Medulla oblongata (tissue), 1 donor: ENCODE data around the gene HOXB9.
A peak's percentile ranks its signal among the peaks of the same experiment; 100 is the strongest.

Experiments used
- DNase-seq: peaks from one replicate; pipeline ENCODE4 v3.0.0-alpha.2; 2015; ENCODE audit errors: extremely low spot score

HOXB9 gene

DNA sequence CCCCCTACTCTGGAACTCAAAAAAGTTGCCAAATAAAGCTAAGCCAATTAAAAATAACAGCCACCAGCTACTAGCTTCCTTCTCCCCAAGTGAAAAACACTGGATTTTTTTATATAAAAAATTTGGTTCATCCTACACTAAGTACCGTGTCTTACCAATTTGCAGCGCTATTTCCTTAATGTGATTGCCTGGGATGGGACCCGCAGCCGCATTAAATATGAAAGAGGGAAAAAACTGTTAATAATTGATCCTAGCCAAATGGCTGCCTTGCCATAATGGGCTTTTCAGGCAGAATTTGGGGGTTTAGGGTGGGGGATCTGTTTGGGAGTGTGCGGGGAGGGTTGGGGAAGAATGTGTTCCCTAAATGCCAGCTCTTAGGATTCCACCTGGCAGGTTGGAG, 2.0 kb downstream of the HOXB9 start:
- no peak for DNase-seq

DNA sequence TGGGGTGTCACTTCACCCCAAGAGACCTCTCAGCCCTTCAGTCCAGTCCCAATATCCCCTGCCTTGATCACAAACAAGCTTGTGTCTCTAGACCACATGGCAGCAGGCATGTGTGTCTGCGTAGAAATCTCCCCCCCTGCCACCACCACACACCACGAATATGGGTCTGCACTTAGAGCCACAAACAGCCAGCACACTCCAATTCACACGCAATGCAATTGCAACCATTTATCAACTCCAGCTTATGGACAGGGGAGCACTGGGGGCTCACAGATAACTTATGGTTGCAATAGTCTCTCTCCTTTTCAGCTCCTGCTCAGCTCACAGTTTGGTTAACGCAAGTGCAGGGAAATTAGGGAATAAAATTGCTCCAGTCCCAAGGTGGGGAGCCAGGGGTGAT, 2.6 kb downstream of the HOXB9 start:
- DNase-seq = no peak

DNA sequence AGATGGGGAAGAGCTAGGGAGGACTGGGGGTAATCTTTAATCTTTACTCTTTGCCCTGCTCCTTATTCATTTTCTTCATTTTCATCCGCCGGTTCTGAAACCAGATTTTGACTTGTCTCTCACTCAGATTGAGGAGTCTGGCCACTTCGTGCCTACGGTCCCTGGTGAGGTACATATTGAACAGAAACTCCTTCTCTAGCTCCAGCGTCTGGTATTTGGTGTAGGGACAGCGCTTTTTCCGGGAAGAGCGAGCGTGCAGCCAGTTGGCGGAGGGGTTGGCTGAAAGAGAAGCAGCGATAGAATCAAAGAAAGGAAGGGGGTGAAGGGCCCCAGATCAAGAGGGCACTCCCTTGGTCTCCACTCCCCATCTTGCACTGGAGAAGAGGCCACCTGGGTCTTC, 3.3 kb downstream of the HOXB9 start:
- no peak for DNase-seq

DNA sequence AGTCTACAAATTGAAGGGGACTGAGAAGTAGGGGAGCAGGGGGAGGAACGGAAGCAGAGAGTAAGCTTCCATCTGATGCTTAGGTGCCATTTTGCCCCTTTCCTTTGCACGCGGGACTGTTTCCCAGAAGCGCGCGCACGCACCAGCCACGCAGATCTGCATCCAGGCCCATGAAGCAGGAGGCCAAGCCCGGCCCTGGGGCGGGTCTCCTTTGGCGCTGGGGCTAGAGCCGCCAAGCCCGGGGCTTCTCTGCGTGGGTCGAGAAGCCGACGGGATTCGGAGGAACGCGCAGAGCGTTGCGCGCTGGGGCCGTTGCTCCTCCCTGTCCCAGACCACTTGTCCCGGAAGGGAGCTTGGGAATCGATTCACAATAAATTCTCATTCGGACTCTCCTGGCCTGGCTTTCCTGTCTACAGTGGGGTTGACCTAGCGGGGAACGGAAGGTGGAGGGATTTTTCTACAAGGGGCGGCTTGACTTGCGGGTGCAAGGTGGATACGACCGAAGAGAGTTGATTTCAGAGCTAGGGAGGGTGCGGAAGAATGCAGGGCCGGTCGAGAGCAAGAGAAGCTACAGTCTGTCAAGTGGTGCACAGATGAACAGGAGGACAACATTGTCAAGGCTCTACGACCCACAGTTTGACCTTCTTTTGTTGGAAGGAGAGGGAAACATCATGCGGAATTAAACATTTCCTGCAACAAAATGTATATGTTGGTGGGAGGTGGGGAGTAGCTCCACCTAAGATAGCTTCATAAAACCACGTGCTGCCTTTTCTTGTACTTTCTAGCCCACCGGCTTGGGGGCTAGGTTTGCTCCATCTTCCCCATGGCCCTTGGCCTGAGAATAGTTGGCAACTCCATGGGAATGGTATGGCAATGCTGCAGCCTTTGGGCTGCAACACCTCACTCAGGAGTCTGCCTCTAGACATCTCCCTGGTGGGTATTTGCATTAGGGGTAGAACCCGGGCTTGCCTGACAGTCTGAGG, 4.5 kb downstream of the HOXB9 start:
- DNase-seq = no peak

DNA sequence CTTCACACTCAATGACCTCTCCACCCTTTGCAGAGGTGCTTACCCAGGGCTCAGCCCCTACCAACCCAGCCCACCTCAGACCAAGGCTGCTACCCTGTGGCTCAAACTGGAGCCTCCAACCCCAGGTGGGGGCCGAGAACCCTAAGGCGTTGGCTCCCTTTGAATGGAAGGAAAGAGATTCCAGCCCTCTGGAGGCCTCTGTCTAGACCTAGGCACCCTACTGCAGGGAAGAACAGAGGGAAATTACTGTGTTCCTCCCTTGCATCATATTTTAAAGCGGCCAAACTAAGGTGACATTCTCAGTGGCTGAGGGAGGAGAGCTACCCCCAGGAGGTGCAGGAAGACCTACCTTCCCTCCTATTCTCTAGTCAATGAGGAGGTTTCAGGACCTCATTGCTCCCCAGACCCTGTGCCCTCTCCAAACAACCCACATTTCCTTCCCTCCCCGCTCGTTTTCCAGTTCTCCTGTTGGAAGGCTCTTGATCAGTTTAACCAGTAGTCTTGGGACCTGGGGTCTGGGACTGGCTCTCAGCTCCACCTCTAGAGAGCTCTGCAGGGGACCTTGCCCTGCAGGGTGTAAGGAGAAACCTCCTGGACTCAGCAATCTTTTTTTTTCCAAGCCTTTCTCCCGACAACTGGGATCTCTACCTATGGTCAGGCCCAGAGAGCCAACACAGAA, 5.6 kb downstream of the HOXB9 start:
- DNase-seq = no peak

DNA sequence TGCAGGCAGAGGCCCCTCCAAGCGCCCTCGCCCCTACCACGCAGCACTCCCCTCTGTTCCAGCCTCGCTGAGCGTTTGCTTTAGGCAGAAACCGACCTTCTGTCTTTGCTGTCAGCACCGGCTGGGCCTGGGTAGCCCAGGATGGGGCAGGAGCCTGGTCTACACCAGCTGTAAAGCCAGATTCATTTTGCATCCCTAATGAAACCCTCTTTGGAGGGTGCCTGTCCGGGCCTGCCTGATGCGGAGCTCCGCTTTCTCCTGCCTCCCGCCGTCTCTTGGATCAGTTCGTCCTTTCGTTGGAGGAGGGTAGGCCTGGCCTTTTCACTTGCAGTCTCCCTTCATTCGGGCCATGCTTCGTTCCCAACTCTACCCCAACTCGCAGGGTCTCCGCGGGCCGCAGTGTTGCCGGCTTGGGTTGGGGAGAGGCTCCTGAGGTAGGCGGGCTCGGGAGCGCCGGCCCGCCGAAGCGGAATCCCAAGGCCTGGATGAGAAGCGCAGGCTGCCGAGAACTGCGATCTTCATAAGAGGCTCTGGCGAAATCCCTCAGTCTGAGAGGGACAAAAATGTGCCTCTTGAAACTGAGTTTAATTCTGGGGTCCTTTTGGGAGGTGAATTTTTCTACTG, 6.2 kb downstream of the HOXB9 start:
- no peak for DNase-seq

DNA sequence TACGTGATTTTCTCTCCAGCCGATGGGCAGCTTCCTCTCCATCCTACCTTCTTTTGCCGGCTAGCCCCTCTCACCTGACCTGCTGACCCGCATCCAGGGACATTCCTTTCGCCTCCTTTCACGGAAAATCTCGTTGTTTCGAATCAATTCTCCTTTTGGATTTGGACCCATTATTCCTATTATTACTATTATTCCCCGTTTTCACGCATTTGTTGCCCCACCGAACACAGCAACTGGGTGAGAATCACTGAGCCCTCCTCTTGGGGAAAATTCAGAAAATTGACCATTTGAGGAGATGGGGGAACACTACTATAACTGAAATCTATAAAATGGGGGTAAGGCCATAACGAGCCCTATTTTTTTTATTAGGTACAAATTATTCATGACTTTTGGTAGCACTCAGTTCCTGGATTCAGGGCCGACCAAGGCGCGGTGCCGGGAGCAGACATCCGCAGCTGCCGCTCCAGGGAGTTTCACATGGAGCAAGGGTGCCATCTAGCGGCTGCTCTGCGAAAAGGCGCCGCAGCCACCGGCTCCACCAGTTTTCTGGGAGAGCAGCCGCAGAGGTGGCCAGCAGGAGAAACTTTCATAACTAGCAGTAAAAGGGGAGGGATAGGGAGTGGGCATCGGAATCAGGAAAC, 7.8 kb downstream of the HOXB9 start:
- DNase-seq = peak; percentile 90

DNA sequence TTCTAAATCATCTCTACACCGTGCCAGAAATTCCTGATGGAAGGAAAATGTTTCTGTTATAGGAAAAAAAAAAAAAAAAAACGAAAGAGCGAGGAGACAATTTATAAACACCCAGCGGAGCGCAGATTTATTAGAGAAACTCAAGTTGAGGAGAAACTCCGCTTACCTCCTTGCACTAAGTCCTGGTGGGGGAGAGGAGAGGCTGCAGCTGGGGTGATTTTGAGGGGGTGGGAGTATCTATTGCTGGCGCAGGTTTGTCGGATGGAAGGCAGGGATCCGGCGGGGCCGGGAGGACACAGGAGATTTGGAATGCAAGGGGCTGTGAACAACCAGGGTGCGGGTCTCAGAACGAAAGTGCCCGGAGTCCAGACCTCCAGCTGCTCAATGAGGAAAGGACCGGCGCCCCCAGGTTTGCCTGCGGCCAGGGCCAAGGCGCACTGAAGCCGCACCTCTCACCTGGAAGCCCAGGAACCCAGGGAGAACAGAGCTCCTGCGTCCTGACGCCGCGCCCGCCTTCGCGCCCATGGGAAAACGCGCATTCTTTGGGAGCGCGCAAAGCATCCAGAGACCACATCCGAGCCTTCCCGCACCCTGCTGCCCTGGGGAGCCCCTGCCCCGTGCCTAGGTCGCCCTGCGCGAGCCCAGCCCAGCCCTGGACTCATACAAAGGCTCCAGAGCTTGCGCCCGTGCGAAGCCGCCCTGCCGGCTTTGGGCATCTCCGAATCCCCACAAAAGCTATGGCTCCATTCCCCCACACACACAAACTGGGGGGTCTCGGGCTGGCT, 8.5 kb downstream of the HOXB9 start:
- no peak for DNase-seq

DNA sequence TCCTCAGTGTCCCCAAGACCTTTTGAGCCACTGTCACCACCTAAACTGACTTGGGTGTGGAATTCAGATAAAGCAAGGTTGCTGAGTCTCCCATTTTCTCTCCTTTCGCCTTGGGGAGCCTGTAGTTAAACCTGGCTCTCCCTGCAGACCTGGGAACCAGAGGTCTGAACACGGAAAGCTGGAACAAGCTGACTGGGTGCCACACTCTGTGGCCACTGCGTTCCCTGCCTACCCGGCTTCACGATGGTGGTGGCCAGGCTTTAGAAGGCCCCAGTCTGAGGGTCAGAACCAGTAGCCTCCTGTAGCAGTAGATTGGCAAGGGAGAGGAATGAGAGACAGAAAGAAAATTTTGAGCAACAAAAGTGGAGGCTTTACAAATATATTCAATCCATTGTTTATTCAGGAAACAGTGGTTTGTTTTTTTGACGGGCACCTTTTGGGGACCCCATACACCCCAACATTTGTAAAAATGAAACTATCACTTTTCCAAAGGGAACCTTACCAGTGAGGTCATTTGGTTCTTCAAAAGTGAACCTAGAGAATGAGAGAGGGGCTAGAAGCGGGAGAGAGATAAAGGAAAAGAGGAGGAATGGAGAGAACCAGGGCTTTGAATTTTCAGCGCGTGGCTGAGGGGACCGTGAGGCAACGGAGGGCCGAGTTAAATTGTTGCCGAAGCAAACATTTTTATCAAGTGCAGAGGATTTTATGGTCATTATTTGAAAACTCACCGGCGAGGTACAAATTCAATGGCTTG, 9.3 kb downstream of the HOXB9 start:
- no peak for DNase-seq

DNA sequence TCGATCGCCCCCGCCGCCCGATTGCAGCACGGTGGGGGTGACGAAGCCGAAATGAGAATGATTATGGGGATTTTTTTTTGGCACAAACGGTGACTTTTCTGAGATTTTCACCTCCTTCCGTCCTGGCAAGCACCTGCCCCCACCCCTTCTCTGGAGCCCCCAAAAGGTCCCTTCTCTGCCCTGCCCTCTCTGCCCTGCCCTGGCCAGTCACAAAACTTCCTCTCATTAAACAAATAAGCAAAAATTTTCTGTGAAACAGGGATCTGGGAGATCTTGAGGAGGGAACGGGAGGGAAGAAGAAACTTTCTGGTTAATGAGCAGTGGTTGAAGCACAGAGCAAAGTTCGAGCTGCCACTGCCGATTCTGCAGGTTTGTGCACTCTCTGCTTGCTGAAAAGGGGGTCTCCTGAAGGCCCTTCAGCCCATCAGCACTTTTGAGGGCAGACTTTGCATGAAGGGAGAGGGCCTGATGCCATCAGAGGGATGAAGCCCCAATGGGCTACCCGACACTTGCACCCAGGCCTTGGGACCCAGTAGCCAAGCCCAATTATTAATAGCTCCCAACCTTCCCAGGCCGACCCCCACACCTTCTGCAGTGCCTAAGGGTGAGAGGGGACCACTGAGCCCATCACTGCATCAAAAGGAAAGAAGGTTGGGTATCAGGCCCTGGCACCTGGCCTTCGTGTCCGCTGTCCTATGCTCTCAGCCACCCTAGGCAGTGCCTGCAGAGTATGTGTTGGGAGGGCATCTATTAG, 10.0 kb downstream of the HOXB9 start:
- DNase-seq = no peak

DNA sequence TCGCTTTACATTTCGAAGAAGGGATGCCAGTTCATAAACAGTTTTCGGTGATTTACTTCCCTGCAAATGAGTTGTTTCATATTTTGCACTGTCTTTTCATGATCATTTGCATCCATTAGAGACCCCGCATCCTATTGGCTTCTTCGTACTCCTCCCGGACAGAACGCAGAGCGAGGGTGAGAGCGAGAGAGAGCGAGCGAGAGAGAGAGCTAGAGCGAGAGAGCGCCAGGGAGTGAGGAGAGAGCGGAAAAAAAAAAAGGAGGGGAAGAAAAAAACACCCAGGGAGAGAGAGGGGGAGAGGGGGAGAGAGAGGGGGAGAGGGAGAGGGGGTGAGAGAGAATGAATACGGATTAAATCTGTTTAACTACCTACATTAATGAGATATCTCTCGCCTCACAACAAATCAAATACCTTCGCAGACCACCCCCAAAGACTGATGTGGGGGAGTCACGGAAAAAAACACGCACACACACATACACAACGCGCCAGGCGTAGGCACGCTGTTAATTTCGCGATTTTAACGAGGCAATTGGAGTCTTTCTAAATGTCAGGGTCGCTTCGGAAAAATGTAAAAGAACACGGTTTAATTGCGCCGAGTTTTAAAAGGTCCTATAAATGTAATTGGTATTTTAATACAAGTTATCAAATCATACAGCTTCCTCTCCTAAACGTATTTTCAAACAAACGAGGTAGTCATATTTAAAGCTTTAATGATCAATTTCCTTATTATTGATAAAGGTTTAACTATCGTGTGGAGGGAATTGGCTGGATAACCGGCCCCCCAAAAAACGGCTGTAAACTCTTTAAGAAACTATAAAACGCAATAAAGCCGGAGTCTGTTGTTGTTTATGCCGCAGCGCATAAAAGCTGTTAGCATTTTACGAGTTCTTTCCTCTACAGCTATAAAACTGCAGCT, 10.9 kb downstream of the HOXB9 start, which contains the start of gene HOXB8:
HOXB8 (minus strand) TSS at position 246 of the 916 bp plus-strand sequence. CDS start 588 bp downstream, outside the sequence.
- DNase-seq = no peak

DNA sequence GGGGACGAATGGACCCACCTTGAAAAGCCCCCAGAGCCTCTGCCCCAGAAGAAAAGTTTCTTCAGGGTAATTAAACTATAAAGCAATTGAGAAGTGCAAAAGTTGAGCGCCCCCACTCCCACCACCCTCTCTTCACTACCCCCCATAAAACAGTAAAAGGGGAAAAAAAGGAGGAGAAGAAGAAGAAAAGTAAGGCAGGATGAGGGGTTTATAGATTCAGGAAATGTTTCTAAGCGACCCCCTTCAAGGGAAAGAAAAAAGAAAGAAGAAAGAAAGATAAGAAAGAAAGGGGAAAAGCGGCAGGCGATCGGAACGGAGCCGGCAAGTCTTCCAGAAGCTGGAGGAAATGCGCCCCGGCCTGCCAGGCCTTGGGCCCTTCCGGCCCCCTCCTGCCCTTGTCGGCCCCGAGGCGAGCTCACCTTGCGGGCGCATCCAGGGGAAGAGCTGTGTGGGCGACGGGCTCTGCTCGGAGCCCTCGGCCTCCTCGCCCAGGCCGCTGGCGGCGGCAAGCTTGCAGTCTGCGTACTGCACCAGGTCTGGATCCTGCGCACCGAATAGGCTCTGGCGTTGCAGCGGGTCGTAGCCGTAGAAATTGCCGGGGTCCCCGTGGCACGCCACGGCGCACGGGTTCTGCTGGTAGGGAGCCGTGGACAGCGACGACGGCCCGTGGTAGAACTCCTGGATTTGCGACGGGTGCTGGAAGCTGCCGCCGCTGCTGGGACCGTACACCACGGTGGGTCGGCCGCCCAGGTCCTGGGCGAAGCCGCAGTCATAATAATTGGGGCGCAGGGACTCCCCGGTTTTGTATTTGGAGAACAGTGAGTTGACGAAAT, 12.1 kb downstream of the HOXB9 start:
- DNase-seq = no peak

DNA sequence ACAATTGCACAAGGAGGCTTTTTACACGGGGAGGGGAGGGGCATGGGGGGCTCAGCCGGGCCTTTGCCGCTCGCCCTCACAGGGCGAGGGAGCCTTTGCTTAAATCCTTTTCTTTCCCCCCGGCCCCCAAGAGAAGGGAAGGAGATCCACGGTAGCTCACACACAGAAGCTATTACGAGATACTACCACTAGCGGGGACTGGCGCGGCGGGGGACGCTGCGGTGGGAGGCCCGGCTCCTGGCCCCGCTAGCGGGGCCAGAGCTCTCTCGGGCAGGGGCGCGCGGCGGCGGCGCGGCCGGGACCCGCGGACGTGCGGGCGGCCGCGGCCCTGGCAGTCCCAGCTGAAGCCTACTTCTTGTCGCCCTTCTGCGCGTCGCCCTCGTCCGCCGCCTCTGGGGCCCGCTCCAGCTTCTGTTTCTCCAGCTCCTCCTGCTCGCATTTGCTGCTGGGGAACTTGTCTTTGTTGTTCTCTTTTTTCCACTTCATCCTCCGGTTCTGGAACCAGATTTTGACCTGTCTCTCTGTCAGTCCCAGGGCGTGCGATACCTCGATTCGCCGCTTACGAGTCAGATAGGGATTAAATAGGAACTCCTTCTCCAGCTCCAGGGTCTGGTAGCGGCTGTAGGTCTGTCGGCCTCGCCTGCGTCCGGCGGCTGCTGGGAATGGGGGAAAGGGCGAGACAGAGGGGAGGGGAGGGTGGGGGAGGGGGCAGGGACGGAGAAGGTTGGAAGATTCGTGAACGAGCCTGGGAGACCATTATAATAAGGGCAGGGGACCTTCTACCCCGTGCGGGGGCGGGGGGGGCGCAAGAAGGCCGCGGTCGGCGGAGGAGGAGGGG, 13.1 kb downstream of the HOXB9 start:
- DNase-seq = no peak

DNA sequence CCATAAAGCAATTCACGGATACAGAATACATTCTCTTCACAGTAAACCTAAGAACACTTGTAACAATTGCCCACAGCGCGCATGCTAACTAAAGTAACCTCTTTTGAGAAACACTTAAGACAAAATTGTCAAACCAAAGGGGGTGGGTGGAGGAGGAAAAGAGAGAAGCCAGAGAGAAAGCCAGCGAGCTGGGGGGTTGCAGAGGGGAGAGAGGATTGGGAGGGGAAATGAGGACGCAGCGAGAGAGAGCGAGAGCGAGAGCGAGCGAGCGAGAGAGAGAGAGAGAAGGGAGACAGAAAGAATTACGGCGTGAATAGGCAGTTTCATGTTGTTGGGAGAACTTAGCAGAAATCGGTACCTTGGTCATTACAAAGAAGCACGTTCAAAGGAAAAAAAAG, 13.7 kb downstream of the HOXB9 start:
- no peak for DNase-seq

DNA sequence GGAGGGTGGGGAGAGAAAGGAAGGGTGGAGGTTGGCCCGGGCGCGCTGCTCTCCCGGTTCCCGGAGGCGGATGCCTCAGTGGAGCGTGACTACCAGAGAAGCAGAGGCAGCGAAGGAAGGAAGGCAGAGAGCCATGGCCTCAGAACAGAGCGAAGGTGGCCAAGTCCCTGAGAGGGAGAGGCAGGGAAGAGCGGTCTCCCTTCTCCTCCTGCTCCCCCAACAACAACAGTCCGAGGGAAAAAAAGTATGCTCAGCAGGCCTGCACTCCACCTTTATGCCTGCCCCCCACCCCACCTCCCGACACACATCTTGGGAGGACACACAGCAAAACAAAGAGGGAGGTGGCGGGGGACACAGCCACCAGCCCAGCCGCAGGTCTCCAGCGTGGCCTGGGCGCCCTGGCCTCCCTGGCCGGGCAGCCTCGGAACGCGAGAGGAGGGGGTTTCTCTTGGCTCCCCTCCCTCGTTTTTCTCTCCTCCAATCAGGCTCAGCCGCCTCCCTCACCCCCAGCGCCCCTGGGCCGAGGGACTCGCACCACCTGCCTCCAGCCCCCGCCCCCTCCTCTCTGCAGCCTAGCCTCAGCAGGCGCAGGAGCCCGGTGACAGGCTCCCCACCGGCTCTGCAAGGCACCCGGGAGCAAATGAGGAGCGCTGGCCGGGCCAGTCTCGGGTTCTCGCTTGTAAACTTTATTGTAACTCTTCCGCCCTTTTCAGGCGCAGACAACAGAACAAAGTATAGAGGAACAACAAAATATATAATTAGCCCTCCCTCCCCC, 14.3 kb downstream of the HOXB9 start:
- DNase-seq = no peak

DNA sequence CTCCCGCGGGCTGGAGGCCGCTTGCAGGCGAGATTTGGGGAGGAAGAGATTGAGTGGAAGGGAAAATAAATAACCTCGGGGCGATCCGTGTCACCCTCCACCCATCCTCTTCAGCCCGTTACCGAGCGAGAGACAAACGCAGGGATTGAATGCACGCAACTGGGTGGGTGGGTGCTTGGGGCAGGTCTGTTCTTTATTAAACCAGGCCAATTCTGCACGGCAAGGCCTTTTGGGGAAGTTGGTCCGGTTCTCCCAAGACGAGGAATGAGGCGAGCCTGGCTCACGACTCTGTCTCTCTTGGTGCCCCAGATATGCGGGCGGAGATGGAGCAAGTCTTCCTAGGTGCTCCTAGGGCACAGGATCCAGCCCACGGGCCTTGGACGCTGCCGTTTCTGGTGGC, 14.9 kb downstream of the HOXB9 start:
- DNase-seq = no peak
